ENCODE measurements around the gene TICRR.

- TF ChIP-seq CTCF (IDR thresholded peaks at IDR 0.05): no peak
- no peak for TF ChIP-seq CBX8 (IDR thresholded peaks at IDR 0.05)
- TF ChIP-seq MYC (IDR thresholded peaks at IDR 0.05; ENCODE audit: borderline replicate concordance, low read length): no peak
These were observed 73.1 kb downstream of the TICRR start for GRCh38 chr15:89648106-89649012.
